ENCODE data around the gene TPSG1. TPM values are rescaled to one million over a fixed set of nuclear protein-coding genes. Genes with fewer than 3 reads are reported as not detected.
A peak's percentile ranks its signal among the peaks of the same experiment; 100 is the strongest.
"Not testable (repeated sequence)": the region's sequence is repeated elsewhere in the genome, so short reads cannot be mapped to it uniquely, and the experiment has no call there.

TPSG1 gene
- total RNA-seq, 1 donor from 2014 or later, result not detected

DNA sequence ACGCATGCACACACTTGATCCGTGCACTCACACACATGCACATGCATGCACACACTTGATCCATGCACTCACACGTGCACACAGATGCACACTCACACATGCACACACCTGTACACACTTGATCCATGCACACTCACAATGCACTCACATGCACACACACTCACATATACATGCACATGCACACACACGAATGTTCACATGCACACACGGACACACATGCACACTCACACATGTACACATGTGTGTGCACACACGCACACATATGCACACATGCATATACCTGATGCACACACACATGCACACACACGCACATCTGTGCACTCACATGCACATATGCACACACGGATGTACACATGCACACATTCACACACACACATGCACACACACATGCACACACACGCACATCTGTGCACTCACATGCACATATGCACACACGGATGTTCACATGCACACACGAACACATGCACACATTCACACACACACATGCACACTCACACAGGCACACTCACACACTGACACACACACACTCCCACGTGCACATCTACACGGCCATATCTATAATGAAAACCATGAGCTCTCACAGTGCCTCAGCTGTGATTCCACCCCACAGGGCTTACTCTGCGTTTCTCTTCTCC, 23.0 kb upstream of the TPSG1 start:
- Mint-ChIP-seq H3K4me3 (peak overlapping the region; percentile 54), H3K27ac (peak overlapping the region; percentile 78)
- not testable (repeated sequence) for H3K4me1 Mint-ChIP-seq; H3K9me3 Mint-ChIP-seq; H3K9me3 ChIP-seq (ENCODE audit: low read depth); H3K9ac ChIP-seq; H3K4me1 ChIP-seq; H4K20me1 ChIP-seq (ENCODE audit: low read depth); H3K36me3 Mint-ChIP-seq; H3K4me3 ChIP-seq; H3K36me3 ChIP-seq; H3F3A ChIP-seq (ENCODE audit: low read depth); H3K4me2 ChIP-seq; H3K27ac ChIP-seq; H3K27me3 Mint-ChIP-seq (ENCODE audit: insufficient read depth, low read depth); DNase-seq (ENCODE audit: low spot score); H3K79me2 ChIP-seq (ENCODE audit: low read depth); H2AFZ ChIP-seq (replicated peaks)
- H3K27me3 ChIP-seq, result peaks cover 44% of the 10 kb centered on the region

DNA sequence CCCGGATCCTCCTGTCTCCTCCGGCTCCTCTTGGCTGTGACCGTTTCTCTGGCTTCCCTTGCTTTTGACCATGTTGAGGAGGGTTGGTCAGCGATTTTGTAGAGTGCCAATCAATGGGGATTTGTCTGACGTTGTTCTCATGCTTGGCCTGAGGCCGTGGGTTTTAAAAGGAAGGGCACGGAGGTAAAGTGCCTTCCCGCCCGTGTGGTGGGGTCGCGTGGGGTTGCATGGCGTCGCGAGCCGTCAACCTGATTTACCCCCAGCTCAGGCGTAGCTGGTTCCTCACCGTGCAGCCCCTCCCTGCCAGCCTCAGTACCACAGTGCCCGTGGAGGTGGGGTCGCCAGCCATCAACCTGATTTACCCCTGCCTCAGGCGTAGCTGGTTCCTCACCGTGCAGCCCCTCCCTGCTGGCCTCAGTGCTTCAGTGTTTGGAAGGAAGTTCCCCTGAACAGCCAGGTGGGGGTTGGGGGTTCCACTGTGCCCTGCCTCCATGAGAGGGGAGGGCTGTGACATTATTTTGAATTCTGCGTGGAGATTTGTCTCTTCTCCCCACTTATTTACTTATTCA, 20.5 kb upstream of the TPSG1 start:
- Histone ChIP-seq H3K27ac (no peak overlapping the region), H3K36me3 (no peaks in the 10 kb centered on the region), H3K79me2 (ENCODE audit: low read depth) (no peaks in the 10 kb centered on the region), H3K27me3 (peaks cover 37% of the 10 kb centered on the region), H2AFZ (replicated peaks) (no peak overlapping the region), H3K4me2 (no peak overlapping the region), H3K4me3 (no peak overlapping the region), H4K20me1 (ENCODE audit: low read depth) (no peaks in the 10 kb centered on the region), H3K9ac (no peak overlapping the region), H3F3A (ENCODE audit: low read depth) (no peaks in the 10 kb centered on the region), H3K4me1 (no peaks in the 10 kb centered on the region), H3K9me3 (ENCODE audit: low read depth) (no peaks in the 10 kb centered on the region)
- TF ChIP-seq, protein P1, sequence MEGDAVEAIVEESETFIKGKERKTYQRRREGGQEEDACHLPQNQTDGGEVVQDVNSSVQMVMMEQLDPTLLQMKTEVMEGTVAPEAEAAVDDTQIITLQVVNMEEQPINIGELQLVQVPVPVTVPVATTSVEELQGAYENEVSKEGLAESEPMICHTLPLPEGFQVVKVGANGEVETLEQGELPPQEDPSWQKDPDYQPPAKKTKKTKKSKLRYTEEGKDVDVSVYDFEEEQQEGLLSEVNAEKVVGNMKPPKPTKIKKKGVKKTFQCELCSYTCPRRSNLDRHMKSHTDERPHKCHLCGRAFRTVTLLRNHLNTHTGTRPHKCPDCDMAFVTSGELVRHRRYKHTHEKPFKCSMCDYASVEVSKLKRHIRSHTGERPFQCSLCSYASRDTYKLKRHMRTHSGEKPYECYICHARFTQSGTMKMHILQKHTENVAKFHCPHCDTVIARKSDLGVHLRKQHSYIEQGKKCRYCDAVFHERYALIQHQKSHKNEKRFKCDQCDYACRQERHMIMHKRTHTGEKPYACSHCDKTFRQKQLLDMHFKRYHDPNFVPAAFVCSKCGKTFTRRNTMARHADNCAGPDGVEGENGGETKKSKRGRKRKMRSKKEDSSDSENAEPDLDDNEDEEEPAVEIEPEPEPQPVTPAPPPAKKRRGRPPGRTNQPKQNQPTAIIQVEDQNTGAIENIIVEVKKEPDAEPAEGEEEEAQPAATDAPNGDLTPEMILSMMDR (IDR thresholded peaks at IDR 0.05), result no peak
- TF ChIP-seq EZH2phosphoT487 (IDR thresholded peaks at IDR 0.05), result no peak
- no peak for TF ChIP-seq EZH2 (IDR thresholded peaks at IDR 0.05)
- Mint-ChIP-seq H3K27ac (no peak overlapping the region), H3K36me3 (no peaks in the 10 kb centered on the region), H3K4me1 (peaks cover 5% of the 10 kb centered on the region), H3K4me3 (no peak overlapping the region), H3K27me3 (ENCODE audit: insufficient read depth, low read depth) (peaks cover 8% of the 10 kb centered on the region), H3K9me3 (peaks cover 3% of the 10 kb centered on the region)
- no peak for DNase-seq (ENCODE audit: low spot score)

DNA sequence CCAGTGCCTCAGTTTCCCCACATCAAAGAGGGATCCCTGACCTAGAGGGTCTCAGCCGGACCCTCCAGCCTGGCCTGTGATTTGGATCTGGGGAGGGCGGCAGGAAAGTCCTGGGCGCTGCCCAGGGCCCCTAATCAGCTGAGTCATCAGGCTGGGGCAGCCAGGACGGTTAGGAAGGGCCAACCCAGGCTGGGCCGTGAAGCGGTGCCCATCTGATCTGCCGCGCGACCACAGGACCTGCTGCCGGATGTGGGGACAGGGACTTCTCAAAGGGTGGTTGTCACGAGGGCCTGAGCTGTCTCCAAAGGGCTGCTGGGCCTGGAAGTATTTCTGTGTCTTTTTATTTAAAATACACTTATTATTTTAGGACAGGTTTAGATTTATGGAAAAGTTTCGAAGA, 19.8 kb upstream of the TPSG1 start:
- Histone ChIP-seq H3K27me3 (peaks cover 33% of the 10 kb centered on the region), H3K9ac (no peak overlapping the region), H3K4me1 (no peaks in the 10 kb centered on the region), H3F3A (ENCODE audit: low read depth) (no peaks in the 10 kb centered on the region), H3K79me2 (ENCODE audit: low read depth) (no peaks in the 10 kb centered on the region), H2AFZ (replicated peaks) (no peak overlapping the region), H3K36me3 (no peaks in the 10 kb centered on the region), H3K27ac (no peak overlapping the region), H3K9me3 (ENCODE audit: low read depth) (no peaks in the 10 kb centered on the region), H3K4me2 (no peak overlapping the region), H4K20me1 (ENCODE audit: low read depth) (no peaks in the 10 kb centered on the region), H3K4me3 (no peak overlapping the region)
- Mint-ChIP-seq H3K27me3 (ENCODE audit: insufficient read depth, low read depth) (peaks cover 8% of the 10 kb centered on the region), H3K36me3 (no peaks in the 10 kb centered on the region), H3K9me3 (peaks cover 3% of the 10 kb centered on the region), H3K4me3 (no peak overlapping the region), H3K27ac (no peak overlapping the region), H3K4me1 (peaks cover 5% of the 10 kb centered on the region)
- no peak for DNase-seq (ENCODE audit: low spot score)
- TF ChIP-seq, protein P1 (IDR thresholded peaks at IDR 0.05), result no peak
- TF ChIP-seq EZH2phosphoT487 (IDR thresholded peaks at IDR 0.05) (no peak), EZH2 (IDR thresholded peaks at IDR 0.05) (no peak)

DNA sequence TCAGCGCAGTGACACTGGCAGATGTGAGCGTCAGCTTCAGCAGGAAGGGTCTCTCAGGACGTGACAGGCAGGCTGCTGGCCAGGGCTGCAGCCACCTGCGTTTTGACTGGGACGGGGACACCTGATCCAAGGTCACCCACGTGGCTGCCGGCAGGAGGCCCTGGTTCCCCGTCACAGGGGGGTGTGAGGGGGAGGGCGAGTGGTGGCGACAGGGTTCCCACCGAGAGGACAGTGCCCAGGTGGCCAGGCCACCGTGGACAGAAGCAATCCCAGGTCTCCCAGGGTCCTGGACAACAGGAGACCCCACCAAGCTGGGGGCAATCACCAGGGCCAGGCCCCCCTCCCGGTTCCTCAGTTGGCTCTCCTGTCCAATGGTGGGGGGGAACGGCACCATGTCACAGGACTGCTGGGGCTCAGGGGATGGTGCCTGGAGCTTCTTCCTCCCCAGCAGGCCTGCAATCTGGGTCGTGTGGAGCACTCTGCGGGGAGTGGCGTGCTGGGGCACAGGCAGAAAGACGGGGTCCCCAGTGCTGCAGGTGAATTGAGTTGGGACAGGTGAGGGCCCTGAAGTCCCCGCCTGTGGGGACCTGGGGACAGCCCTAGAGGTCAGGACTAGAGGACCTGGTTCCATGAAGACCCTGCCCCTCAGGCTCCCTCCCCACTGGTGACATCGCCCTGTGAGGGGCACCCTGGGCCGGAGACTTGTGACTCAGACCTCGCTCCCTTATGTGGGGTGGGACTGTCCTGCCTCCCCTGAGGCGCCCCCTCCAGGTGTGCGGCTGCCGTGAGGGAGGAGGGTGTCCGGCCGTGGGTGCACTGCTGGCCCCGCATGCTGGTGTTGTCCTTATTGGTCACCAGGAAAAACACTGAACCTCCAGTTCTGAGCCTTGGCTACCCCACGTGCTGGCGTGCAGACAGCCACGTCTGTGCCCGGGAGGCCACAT, 19.1 kb upstream of the TPSG1 start:
- H3K9me3 ChIP-seq (ENCODE audit: low read depth); H4K20me1 ChIP-seq (ENCODE audit: low read depth); H3K4me1 ChIP-seq; H3K4me3 Mint-ChIP-seq; DNase-seq (ENCODE audit: low spot score); H2AFZ ChIP-seq (replicated peaks); H3K79me2 ChIP-seq (ENCODE audit: low read depth); H3K27ac ChIP-seq; H3K4me1 Mint-ChIP-seq; H3K27ac Mint-ChIP-seq; H3K4me3 ChIP-seq; H3F3A ChIP-seq (ENCODE audit: low read depth); H3K36me3 Mint-ChIP-seq; H3K9ac ChIP-seq; H3K36me3 ChIP-seq; H3K9me3 Mint-ChIP-seq; H3K4me2 ChIP-seq; H3K27me3 Mint-ChIP-seq (ENCODE audit: insufficient read depth, low read depth): not testable (repeated sequence)
- H3K27me3 ChIP-seq, result peaks cover 33% of the 10 kb centered on the region

DNA sequence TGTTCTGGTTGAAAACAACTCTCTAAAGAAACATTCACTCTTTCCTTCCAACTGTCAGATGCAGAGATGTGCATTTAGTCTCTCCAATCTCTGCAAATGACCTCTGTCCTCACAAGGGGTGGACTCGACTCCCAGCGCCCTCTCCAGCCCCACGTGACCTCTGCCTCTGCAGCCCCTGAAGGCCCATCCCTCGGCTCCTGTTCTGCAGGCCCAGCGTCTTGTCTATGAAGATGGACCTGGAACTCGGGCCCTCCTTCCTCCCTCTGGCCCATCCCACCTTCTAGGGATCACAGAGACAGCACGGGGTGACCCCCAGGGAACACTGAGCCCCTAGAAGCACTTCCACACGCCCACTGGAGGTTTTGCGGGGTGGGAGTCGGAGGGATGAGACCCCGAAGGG, 18.3 kb upstream of the TPSG1 start:
- H3K9me3 ChIP-seq (ENCODE audit: low read depth); H3K36me3 Mint-ChIP-seq; H3K4me3 ChIP-seq; H3K27me3 Mint-ChIP-seq (ENCODE audit: insufficient read depth, low read depth); H3K27ac Mint-ChIP-seq; H3K4me2 ChIP-seq; H4K20me1 ChIP-seq (ENCODE audit: low read depth); DNase-seq (ENCODE audit: low spot score); H3K4me1 ChIP-seq; H2AFZ ChIP-seq (replicated peaks); H3K36me3 ChIP-seq; H3K79me2 ChIP-seq (ENCODE audit: low read depth); H3K9ac ChIP-seq; H3F3A ChIP-seq (ENCODE audit: low read depth); H3K4me1 Mint-ChIP-seq; H3K4me3 Mint-ChIP-seq; H3K27ac ChIP-seq; H3K9me3 Mint-ChIP-seq: not testable (repeated sequence)
- peaks cover 33% of the 10 kb centered on the region for H3K27me3 ChIP-seq

DNA sequence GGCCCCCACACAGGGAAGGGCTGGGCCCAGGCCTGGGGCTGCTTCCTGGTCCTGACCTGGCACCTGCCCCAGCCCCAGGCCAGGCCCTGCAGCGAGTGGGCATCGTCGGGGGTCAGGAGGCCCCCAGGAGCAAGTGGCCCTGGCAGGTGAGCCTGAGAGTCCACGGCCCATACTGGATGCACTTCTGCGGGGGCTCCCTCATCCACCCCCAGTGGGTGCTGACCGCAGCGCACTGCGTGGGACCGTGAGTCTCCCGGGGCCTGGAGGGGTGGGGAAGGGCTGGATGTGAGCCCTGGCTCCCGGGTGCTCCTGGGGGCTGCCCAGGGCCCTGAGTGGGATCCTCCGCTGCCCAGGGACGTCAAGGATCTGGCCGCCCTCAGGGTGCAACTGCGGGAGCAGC, 16.0 kb upstream of the TPSG1 start:
- not testable (repeated sequence) for H3K27ac Mint-ChIP-seq; H3K9me3 Mint-ChIP-seq; H3K4me3 Mint-ChIP-seq; H3F3A ChIP-seq (ENCODE audit: low read depth); H3K27me3 Mint-ChIP-seq (ENCODE audit: insufficient read depth, low read depth); H3K4me1 ChIP-seq; H3K9me3 ChIP-seq (ENCODE audit: low read depth); H4K20me1 ChIP-seq (ENCODE audit: low read depth); H3K36me3 ChIP-seq; H3K36me3 Mint-ChIP-seq; H3K4me2 ChIP-seq; H3K9ac ChIP-seq; H3K4me1 Mint-ChIP-seq; H2AFZ ChIP-seq (replicated peaks); H3K27ac ChIP-seq; H3K79me2 ChIP-seq (ENCODE audit: low read depth); H3K4me3 ChIP-seq; DNase-seq (ENCODE audit: low spot score)
- H3K27me3 ChIP-seq, result peaks cover 11% of the 10 kb centered on the region

Measured in neural progenitor cell (in vitro differentiated cells).